HL-60 (cell line): ENCODE results near the gene RERG.

ENCODE experiments used
- DNase-seq, 2 experiments: peaks; one replicate each; pipeline ENCODE4 v3.0.0-alpha.2; 2010 to 2020; ENCODE audit warnings: low read depth in 1 of 2, low spot score in 1 of 2
- H3K27ac ChIP-seq: fragments of 250-450 bp; sonication (Bioruptor Pico); replicated peaks from 2 replicates; pipeline ENCODE4 v1.5.1; 2020; ENCODE audit warnings: mild to moderate bottlenecking, moderate library complexity
- H3K27me3 ChIP-seq: fragments of 250-450 bp; sonication (Bioruptor Pico); 2 replicates; pipeline ENCODE4 v1.5.1; 2021; ENCODE audit warnings: mild to moderate bottlenecking, moderate library complexity; ENCODE audit not compliant: insufficient read depth, poor library complexity, severe bottlenecking
- H3K4me3 ChIP-seq: replicated peaks from 2 replicates; pipeline ENCODE4 v1.5.1; 2011; ENCODE audit warnings: mild to moderate bottlenecking, control low read depth, low read length; ENCODE audit not compliant: insufficient read depth
- GABPA ChIP-seq: IDR thresholded peaks from 2 replicates; pipeline ENCODE4 v1.6.1; 2012; ENCODE audit warnings: low read depth
- POLR2AphosphoS5 ChIP-seq: IDR thresholded peaks from 2 replicates; pipeline ENCODE4 v1.6.1; 2012; ENCODE audit warnings: low read depth
- REST ChIP-seq: IDR thresholded peaks from 2 replicates; pipeline ENCODE4 v1.6.1; 2012; ENCODE audit warnings: low read depth; ENCODE audit not compliant: insufficient replicate concordance
- SPI1 ChIP-seq: IDR thresholded peaks from 2 replicates; pipeline ENCODE4 v1.6.1; 2012; ENCODE audit warnings: low read depth, mild to moderate bottlenecking, borderline replicate concordance
- TF ChIP-seq, protein P1 (sequence below): IDR thresholded peaks from one replicate; pipeline ENCODE4 v1.5.1; 2011; ENCODE audit warnings: low read length, control low read depth, inconsistent platforms; ENCODE audit not compliant: insufficient read depth

The RERG gene

DNA sequence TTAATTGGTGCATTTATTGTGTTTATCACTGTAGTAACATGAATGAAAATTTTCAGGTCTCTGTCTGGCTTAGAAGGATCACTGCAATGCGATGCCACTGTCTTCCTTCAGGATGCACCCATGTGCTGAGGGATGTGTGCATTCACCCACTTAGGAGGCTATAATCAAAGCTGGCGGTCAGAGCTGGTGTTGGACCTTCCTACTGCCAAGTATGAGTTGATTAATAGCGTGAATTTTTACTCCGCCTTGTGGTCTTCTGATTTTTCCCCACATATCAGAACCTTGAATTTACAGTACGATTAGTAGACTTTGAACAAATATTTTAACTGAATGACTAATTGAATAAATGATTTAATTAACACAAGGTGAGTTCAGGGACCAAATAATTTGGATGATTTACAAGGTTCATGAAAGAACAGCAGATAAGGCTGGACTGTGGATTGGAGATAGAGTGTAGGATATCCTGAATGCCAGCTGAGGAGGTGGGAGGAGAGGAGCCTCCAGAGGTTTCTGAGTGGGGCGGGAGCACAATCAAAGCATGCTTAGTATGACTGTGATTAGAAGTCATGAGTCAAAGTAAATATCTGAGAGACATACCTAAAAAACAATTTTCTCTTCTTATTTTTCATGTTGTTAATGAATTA is 50.1 kb downstream of the RERG start:
- TF ChIP-seq SPI1 (no peak), GABPA (no peak), REST (no peak), POLR2AphosphoS5 (no peak)
- TF ChIP-seq, protein P1, sequence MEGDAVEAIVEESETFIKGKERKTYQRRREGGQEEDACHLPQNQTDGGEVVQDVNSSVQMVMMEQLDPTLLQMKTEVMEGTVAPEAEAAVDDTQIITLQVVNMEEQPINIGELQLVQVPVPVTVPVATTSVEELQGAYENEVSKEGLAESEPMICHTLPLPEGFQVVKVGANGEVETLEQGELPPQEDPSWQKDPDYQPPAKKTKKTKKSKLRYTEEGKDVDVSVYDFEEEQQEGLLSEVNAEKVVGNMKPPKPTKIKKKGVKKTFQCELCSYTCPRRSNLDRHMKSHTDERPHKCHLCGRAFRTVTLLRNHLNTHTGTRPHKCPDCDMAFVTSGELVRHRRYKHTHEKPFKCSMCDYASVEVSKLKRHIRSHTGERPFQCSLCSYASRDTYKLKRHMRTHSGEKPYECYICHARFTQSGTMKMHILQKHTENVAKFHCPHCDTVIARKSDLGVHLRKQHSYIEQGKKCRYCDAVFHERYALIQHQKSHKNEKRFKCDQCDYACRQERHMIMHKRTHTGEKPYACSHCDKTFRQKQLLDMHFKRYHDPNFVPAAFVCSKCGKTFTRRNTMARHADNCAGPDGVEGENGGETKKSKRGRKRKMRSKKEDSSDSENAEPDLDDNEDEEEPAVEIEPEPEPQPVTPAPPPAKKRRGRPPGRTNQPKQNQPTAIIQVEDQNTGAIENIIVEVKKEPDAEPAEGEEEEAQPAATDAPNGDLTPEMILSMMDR = no peak
- Histone ChIP-seq H3K27ac (no peak overlapping the region), H3K27me3 (no peaks in the 10 kb centered on the region), H3K4me3 (no peak overlapping the region)
- DNase-seq = no peak

- no peaks in the 10 kb centered on the region for H3K27me3 ChIP-seq
- H3K4me3 ChIP-seq = no peak overlapping the region
- TF ChIP-seq GABPA = no peak
- TF ChIP-seq, protein P1 = no peak
- no peak for TF ChIP-seq SPI1
- no peak for TF ChIP-seq REST
- TF ChIP-seq POLR2AphosphoS5 = no peak
- no peak overlapping the region for H3K27ac ChIP-seq
- no peak for DNase-seq
Measured at GRCh38 chr12:15168026-15168678, 53.1 kb downstream of the RERG start.

DNA sequence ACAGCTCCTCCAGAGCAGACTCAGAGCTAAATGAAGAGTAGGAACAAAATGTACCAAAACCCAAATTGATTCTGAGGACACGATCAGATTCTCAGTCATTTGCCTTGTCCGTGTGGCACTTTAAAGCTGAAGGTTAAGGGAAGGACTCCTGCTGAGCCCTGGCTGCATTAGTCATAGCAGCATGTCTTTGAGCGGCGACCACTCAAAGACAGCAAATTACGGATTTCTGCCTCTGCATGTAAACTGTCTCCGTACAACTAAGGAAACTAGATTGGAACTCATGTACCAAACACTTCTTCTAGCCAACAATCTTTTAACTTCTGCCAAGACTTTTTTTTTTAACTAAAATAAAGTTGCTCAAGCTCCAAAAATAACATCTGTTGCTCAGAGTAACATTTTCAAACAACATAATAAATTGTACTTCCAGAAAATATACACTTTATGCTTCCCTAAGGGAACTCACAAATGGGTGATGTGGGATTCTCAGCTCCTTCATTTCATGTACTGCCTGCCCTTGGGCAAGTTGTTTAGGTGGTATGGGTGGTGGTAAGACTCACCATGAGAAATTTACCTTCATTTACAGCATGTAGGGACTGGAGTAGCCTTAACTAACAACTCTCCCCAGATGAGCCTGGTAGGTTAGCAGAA is 56.1 kb downstream of the RERG start:
- Histone ChIP-seq H3K27me3 (no peaks in the 10 kb centered on the region), H3K27ac (no peak overlapping the region), H3K4me3 (no peak overlapping the region)
- DNase-seq = no peak
- no peak for TF ChIP-seq REST
- no peak for TF ChIP-seq SPI1
- no peak for TF ChIP-seq POLR2AphosphoS5
- TF ChIP-seq, protein P1 = no peak
- TF ChIP-seq GABPA = no peak
